Sigmoid colon (tissue), 4 donors: ENCODE data around the gene GALP.

Experiments
- EP300 ChIP-seq, 4 donors: sonication (generic); formaldehyde crosslinking; IDR thresholded peaks; one replicate each; pipeline ENCODE4 v1.6.1; 2017; ENCODE audit warnings: antibody characterized with exemption in 4 of 4
- POLR2A ChIP-seq, 2 donors: fragments of 450-650 bp; IDR thresholded peaks; one replicate each; pipeline ENCODE4 v1.6.1; 2016; ENCODE audit warnings: antibody characterized with exemption in 2 of 2, mild to moderate bottlenecking in 2 of 2, moderate library complexity in 2 of 2
- POLR2AphosphoS5 ChIP-seq, 4 donors: sonication (generic); formaldehyde crosslinking; IDR thresholded peaks; one replicate each; pipeline ENCODE4 v1.6.1; 2017; ENCODE audit warnings: antibody characterized with exemption in 4 of 4
- TF ChIP-seq, protein P1 (sequence below), 4 experiments: fragments of 450-650 bp in 3 of 4; fragments of 200-600 bp in 1 of 4; IDR thresholded peaks; one replicate each; pipeline ENCODE4 v1.5.1; 2016 to 2019; ENCODE audit warnings: antibody characterized with exemption in 4 of 4, mild to moderate bottlenecking in 3 of 4, moderate library complexity in 2 of 4

DNA sequence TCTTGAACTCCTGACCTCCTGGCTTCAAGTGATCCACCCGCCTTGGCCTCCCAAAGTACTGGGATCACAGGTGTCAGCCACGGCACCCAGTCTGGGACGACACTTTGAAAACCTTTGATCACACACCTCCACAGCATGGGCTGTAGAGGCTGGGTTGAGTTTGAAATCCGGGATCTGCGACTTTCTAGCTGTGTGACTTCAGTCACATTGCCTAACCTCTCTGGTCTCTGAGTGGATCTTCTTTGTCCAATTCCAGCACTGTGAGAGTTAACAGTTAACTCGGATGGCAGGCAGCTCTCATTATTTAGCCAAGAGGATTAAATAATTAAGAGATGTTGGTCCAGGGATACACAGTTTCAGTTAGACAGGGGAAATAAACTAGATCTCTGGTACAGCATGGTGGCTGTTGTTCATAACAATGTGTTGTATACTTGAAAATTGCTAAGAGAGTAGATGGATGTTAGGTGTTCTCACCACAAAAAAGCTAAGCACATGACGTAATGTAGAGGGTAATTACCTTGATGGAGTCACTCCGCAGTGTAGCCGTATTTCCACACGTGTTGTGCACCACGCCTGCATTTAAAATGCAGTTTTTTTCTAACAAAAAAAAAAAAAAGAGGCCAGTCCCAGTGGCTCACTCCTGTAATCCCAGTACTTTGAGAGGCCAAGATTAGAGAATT lies 1.9 kb downstream of the GALP start:
- TF ChIP-seq POLR2A (IDR thresholded peaks at IDR 0.05) (no peak), POLR2AphosphoS5 (IDR thresholded peaks at IDR 0.05) (no peak), EP300 (IDR thresholded peaks at IDR 0.05) (no peak)
- TF ChIP-seq, protein P1, sequence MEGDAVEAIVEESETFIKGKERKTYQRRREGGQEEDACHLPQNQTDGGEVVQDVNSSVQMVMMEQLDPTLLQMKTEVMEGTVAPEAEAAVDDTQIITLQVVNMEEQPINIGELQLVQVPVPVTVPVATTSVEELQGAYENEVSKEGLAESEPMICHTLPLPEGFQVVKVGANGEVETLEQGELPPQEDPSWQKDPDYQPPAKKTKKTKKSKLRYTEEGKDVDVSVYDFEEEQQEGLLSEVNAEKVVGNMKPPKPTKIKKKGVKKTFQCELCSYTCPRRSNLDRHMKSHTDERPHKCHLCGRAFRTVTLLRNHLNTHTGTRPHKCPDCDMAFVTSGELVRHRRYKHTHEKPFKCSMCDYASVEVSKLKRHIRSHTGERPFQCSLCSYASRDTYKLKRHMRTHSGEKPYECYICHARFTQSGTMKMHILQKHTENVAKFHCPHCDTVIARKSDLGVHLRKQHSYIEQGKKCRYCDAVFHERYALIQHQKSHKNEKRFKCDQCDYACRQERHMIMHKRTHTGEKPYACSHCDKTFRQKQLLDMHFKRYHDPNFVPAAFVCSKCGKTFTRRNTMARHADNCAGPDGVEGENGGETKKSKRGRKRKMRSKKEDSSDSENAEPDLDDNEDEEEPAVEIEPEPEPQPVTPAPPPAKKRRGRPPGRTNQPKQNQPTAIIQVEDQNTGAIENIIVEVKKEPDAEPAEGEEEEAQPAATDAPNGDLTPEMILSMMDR (IDR thresholded peaks at IDR 0.05), result no peak
